Measurements from ENCODE around the gene DENND5B. TPM values are rescaled to one million over a fixed set of nuclear protein-coding genes. Genes with fewer than 3 reads are reported as not detected.
"Not testable (repeated sequence)": the region's sequence is repeated elsewhere in the genome, so short reads cannot be mapped to it uniquely, and the experiment has no call there.

The DENND5B gene
- total RNA-seq, 2 donors from 2014 or later = 31.2 to 37.3 TPM

GRCh38 chr12:31479516-31480210 is 111.3 kb downstream of the DENND5B start:
- H3K36me3 ChIP-seq = peaks cover 11% of the 10 kb centered on the region
- no peaks in the 10 kb centered on the region for H3K9me3 ChIP-seq
- H3K27me3 ChIP-seq = no peaks in the 10 kb centered on the region
- no peaks in the 10 kb centered on the region for H3K4me1 ChIP-seq
- no peak overlapping the region for H3K4me3 ChIP-seq
- H3K27ac ChIP-seq = no peak overlapping the region
- no peak for DNase-seq (ENCODE audit: low spot score)
- TF ChIP-seq CTCF (IDR thresholded peaks at IDR 0.05) = no peak

GRCh38 chr12:31478898-31479297 is 112.0 kb downstream of the DENND5B start:
- TF ChIP-seq CTCF (IDR thresholded peaks at IDR 0.05) = no peak
- DNase-seq (ENCODE audit: low spot score) = no peak
- Histone ChIP-seq H3K4me1 (no peaks in the 10 kb centered on the region), H3K27me3 (no peaks in the 10 kb centered on the region), H3K9me3 (no peaks in the 10 kb centered on the region), H3K4me3 (no peak overlapping the region), H3K36me3 (peaks cover 11% of the 10 kb centered on the region), H3K27ac (no peak overlapping the region)

- Histone ChIP-seq H3K27me3 (no peaks in the 10 kb centered on the region), H3K36me3 (peaks cover 11% of the 10 kb centered on the region), H3K27ac (no peak overlapping the region), H3K9me3 (no peaks in the 10 kb centered on the region), H3K4me1 (no peaks in the 10 kb centered on the region), H3K4me3 (no peak overlapping the region)
- no peak for DNase-seq (ENCODE audit: low spot score)
- no peak for TF ChIP-seq CTCF (IDR thresholded peaks at IDR 0.05)
These were observed 112.5 kb downstream of the DENND5B start for GRCh38 chr12:31478425-31478824.

- H3K27ac ChIP-seq = no peak overlapping the region
- H3K4me1 ChIP-seq = no peaks in the 10 kb centered on the region
- H3K9me3 ChIP-seq = no peaks in the 10 kb centered on the region
- no peak overlapping the region for H3K4me3 ChIP-seq
- peaks cover 11% of the 10 kb centered on the region for H3K36me3 ChIP-seq
- no peak for DNase-seq (ENCODE audit: low spot score)
- TF ChIP-seq CTCF (IDR thresholded peaks at IDR 0.05) = no peak
- H3K27me3 ChIP-seq = no peaks in the 10 kb centered on the region
These were observed 113.2 kb downstream of the DENND5B start for GRCh38 chr12:31477687-31478086.

- H3K4me3 ChIP-seq = no peak overlapping the region
- no peak for TF ChIP-seq CTCF (IDR thresholded peaks at IDR 0.05)
- H3K36me3 ChIP-seq = peaks cover 11% of the 10 kb centered on the region
- H3K9me3 ChIP-seq = no peaks in the 10 kb centered on the region
- no peaks in the 10 kb centered on the region for H3K27me3 ChIP-seq
- no peak for DNase-seq (ENCODE audit: low spot score)
- H3K4me1 ChIP-seq = no peaks in the 10 kb centered on the region
- no peak overlapping the region for H3K27ac ChIP-seq
These were observed 114.5 kb downstream of the DENND5B start for GRCh38 chr12:31476437-31476836.

GRCh38 chr12:31475610-31476009 is 115.3 kb downstream of the DENND5B start:
- H3K4me1 ChIP-seq; H3K27ac ChIP-seq; DNase-seq (ENCODE audit: low spot score); H3K4me3 ChIP-seq; H3K9me3 ChIP-seq; H3K27me3 ChIP-seq: not testable (repeated sequence)
- peaks cover 11% of the 10 kb centered on the region for H3K36me3 ChIP-seq
